NT2/D1 (cell line): Measurements from ENCODE around the gene PFN3.

Source experiments
- DNase-seq: peaks from one replicate; pipeline ENCODE4 v3.0.0-alpha.2; 2011; ENCODE audit warnings: low read depth, low spot score
- H3K27me3 ChIP-seq: 2 replicates; pipeline ENCODE4 v1.6.0; 2011; ENCODE audit warnings: mild to moderate bottlenecking; ENCODE audit not compliant: insufficient read length, insufficient read depth
- H3K36me3 ChIP-seq: 2 replicates; pipeline ENCODE4 v1.6.1; 2011; ENCODE audit warnings: mild to moderate bottlenecking, low read length, mixed read lengths; ENCODE audit not compliant: insufficient read depth, insufficient read length
- H3K4me1 ChIP-seq: 2 replicates; pipeline ENCODE4 v1.5.1; 2011; ENCODE audit not compliant: insufficient read depth, insufficient read length
- H3K4me3 ChIP-seq: 2 replicates; pipeline ENCODE4 v1.5.1; 2011; ENCODE audit warnings: low read depth; ENCODE audit not compliant: insufficient read length
- H3K9ac ChIP-seq: 2 replicates; pipeline ENCODE4 v1.6.0; 2011; ENCODE audit warnings: low read depth; ENCODE audit not compliant: insufficient read length
- H3K9me3 ChIP-seq: 2 replicates; pipeline ENCODE4 v1.5.1; 2011; ENCODE audit warnings: mild to moderate bottlenecking, low read length; ENCODE audit not compliant: insufficient read depth
- SUZ12 ChIP-seq: IDR thresholded peaks from 2 replicates; pipeline ENCODE4 v1.6.1; 2011; ENCODE audit not compliant: insufficient read length, insufficient read depth; ENCODE audit errors: extremely low read depth
- YY1 ChIP-seq: IDR thresholded peaks from 2 replicates; pipeline ENCODE4 v1.6.1; 2011; ENCODE audit not compliant: insufficient read length, insufficient read depth
- ZNF274 ChIP-seq: IDR thresholded peaks from 2 replicates; pipeline ENCODE4 v1.6.1; 2011; ENCODE audit warnings: mild to moderate bottlenecking, low read depth, low read length

The PFN3 gene

DNA sequence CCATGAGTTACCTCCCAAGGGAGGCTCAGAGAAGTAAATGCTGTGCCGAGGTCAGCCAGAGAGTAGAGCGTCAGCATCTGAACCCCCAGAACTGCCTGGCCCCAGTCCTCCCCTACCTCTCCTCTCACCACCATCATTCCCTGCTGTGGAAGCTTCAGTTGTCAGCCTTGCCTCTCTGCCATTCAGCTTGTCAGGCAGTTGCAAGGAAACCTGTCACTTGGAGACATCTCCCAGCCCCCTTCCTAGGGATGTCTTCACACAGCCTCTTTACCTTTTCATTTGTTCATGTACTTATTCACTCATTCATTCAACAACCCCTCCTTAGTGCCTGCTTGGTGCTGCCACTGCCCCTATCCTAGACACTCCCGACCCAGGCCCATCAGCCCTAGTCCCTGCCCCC is 40.6 kb downstream of the PFN3 start:
- peaks cover 8% of the 10 kb centered on the region for H3K4me1 ChIP-seq
- DNase-seq, result no peak
- H3K9ac ChIP-seq, result no peak overlapping the region

DNA sequence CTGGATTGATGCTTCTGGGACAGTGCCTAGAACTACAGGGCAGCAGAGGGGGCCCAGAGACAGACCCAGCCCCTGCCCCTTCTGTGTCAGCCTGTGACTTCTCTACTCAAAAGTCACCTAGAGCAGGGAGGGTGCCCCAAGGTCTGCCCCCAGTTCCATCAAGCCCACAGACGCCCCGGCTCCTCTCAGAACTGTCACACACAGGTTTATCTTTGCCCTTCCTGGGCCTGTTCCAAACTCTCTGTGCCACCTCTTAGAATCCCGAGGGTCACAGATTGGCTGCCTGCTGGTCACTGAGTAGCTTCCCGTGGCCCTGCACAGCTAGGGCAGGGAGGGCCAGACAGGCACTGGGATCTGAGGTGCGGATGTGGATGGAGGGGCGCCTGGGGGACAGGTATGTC is 41.0 kb downstream of the PFN3 start:
- no peak overlapping the region for H3K9ac ChIP-seq
- H3K4me1 ChIP-seq, result peaks cover 8% of the 10 kb centered on the region
- no peak overlapping the region for H3K4me3 ChIP-seq
- TF ChIP-seq ZNF274 (no peak), SUZ12 (no peak), YY1 (no peak)
- peaks cover 6% of the 10 kb centered on the region; the same call in 1 of the 2 replicates for H3K9me3 ChIP-seq
- no peaks in the 10 kb centered on the region for H3K36me3 ChIP-seq
- DNase-seq, result no peak
- peaks cover 11% of the 10 kb centered on the region for H3K27me3 ChIP-seq

More for the DNA sequence above, 40.6 kb downstream of the PFN3 start:
- no peaks in the 10 kb centered on the region for H3K36me3 ChIP-seq
- peaks cover 9% of the 10 kb centered on the region for H3K27me3 ChIP-seq
- peaks cover 6% of the 10 kb centered on the region; the same call in 1 of the 2 replicates for H3K9me3 ChIP-seq
- H3K4me3 ChIP-seq, result no peak overlapping the region
- TF ChIP-seq YY1 (no peak), ZNF274 (no peak), SUZ12 (no peak)

DNA sequence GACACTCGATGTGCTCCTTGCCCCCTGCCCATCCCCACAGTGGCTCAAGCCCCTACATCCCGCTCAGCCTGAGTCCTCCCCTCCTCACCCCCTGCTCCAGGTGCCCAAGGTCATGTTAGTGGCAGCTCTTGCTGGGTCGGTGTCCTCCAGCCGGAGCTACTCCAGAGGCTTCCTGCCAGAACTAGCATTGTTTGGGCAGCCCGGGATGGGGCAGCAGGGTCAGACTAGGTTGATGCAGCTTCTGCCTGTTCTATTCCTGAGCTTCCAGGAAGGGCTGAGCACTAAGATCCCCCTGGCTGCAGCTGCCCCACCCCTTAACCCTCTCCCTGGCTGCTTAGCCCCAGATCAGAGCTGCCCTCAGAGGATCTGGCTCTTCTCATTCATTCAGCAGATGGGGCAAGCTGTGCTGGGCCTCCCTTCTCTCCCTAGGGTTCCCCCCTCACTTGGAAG is 42.1 kb downstream of the PFN3 start:
- no peak for DNase-seq
- H3K4me3 ChIP-seq, result no peak overlapping the region

DNA sequence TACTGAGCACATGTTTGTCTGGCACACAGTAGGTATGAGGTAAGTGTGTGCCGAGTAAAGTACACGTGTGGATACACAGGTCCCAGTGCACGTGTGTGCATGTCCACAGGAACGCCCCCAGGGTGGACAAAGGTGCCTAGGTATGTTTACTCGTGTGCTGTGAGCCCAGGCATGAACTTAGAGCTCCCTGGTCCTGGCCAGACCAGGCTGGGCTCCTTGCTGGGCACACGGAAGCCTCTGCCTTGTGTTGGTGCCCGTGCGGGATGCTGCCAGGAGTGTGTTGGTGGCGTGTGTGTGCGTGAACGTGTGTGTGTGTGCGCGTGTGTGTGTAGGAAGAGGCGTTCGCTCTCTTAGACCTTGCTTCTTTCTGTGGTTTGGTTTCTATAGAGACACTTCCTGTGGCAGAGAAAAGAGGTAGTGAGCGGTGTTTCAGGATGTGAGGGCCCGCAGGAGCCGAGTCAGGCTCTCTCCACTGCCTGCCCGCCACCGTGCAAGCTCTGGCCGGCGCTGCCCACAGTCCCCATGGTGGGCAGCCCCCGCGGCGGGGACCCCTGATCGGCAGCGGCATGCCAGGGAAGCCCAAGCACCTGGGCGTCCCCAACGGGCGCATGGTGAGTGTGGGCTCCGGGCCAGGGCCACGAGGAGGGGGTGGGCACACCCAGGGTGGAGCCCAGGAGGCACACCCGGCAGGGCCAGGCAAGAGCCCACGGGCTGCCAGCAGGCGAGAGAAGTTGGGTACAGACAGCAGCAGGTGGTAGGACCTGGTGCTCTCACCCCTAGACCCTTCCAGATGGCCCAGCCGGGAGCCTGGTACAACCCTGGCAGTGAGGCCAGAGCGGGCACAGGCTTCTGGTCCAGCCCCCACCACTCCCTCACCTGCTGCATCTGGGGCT is 42.8 kb downstream of the PFN3 start, which contains the start of gene RGS14:
Gene RGS14 (plus strand): TSS at position 466 of the 893 bp plus-strand sequence. CDS start 101 bp downstream, at position 567.
- DNase-seq, result no peak
- peak within 1 kb of the TSS; percentile 32 for H3K9ac ChIP-seq
- H3K4me3 ChIP-seq, result no peak within 1 kb of the TSS
- peaks cover 6% of the 10 kb centered on the region; the same call in 1 of the 2 replicates for H3K9me3 ChIP-seq
- TF ChIP-seq ZNF274, result no peak
- TF ChIP-seq SUZ12, result no peak
- no peak for TF ChIP-seq YY1
- H3K4me1 ChIP-seq, result peaks cover 8% of the 10 kb centered on the region
- no peaks in the 10 kb centered on the region for H3K36me3 ChIP-seq
- H3K27me3 ChIP-seq, result peaks cover 11% of the 10 kb centered on the region

More for the DNA sequence above, 42.1 kb downstream of the PFN3 start:
- no peaks in the 10 kb centered on the region for H3K36me3 ChIP-seq
- peaks cover 8% of the 10 kb centered on the region for H3K4me1 ChIP-seq
- H3K9ac ChIP-seq, result peak overlapping the region; percentile 32
- peaks cover 6% of the 10 kb centered on the region; the same call in 1 of the 2 replicates for H3K9me3 ChIP-seq
- peaks cover 11% of the 10 kb centered on the region for H3K27me3 ChIP-seq
- TF ChIP-seq ZNF274 (no peak), SUZ12 (no peak), YY1 (no peak)

DNA sequence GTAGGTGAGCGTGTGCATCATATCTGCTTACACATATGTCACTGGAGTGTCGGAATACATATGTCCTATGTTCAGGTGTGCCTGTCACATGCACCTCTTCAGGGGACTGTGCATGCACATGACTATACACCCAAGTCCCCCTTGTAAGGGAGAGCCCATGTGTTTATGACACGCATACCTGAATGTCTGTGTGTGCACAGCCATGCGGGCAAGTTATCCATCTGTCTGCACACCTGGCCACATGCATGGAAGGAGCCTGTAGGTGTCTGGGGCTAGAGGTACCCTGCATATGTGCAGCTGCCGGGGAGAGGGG is 43.4 kb downstream of the PFN3 start:
- H3K4me1 ChIP-seq, result peaks cover 6% of the 10 kb centered on the region
- no peak for TF ChIP-seq SUZ12
- TF ChIP-seq YY1, result no peak
- no peak for TF ChIP-seq ZNF274
- no peak overlapping the region for H3K4me3 ChIP-seq

DNA sequence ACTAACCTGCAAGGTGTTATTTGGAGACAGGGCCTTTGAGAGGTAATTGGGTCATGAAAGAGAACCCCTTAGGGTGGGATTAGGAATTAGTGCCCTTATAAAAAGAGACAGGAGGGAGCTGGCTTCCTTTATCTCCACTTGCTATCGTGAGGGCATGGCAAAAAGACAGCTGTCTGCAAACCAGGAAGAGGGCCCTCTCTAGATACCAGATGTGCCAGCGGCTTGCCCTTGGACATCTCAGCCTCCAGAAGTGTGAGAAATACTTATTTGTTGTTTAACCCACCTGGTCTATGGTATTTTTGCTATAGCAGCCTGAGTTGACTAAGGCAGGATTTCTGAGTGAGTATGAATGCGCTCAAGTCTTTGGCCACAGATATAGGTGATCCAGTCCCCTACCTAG is 43.7 kb downstream of the PFN3 start:
- DNase-seq, result no peak
- Histone ChIP-seq H3K4me3 (no peak overlapping the region), H3K36me3 (no peaks in the 10 kb centered on the region), H3K9ac (no peak overlapping the region), H3K9me3 (peaks cover 6% of the 10 kb centered on the region; the same call in 1 of the 2 replicates), H3K27me3 (peaks cover 3% of the 10 kb centered on the region), H3K4me1 (peaks cover 5% of the 10 kb centered on the region)
- TF ChIP-seq ZNF274 (no peak), SUZ12 (no peak)

More for the DNA sequence above, 43.4 kb downstream of the PFN3 start:
- peaks cover 5% of the 10 kb centered on the region for H3K27me3 ChIP-seq
- no peaks in the 10 kb centered on the region for H3K36me3 ChIP-seq
- no peak overlapping the region for H3K9ac ChIP-seq
- peaks cover 6% of the 10 kb centered on the region; the same call in 1 of the 2 replicates for H3K9me3 ChIP-seq
- no peak for DNase-seq

DNA sequence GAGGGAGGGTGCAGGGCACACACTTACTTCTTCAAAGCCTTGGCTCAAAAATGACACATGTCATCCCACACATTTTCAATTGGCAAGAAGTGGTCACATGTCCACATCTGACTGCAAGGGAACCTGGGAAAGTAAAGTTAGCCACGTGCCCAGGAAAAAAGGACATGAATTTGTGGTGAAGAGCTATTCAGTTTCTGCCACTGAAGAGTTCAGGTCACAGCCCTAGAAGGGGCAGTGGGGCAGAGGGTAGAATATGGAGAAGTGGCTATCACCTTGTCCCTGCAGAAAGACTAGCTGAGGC is 44.6 kb downstream of the PFN3 start:
- TF ChIP-seq SUZ12 (no peak), YY1 (no peak), ZNF274 (no peak)
- DNase-seq, result no peak
- peaks cover 6% of the 10 kb centered on the region; the same call in 1 of the 2 replicates for H3K9me3 ChIP-seq
- peaks cover 3% of the 10 kb centered on the region for H3K27me3 ChIP-seq
- H3K4me3 ChIP-seq, result no peak overlapping the region
- no peak overlapping the region for H3K9ac ChIP-seq
- no peaks in the 10 kb centered on the region for H3K36me3 ChIP-seq
- H3K4me1 ChIP-seq, result peaks cover 5% of the 10 kb centered on the region
